CD4-positive, alpha-beta T cell (primary cell): ENCODE results near the gene CEP350. TPM values are rescaled to one million over a fixed set of nuclear protein-coding genes. Genes with fewer than 3 reads are reported as not detected.

Source experiments
- ATAC-seq: fragments of 200-7000 bp; cut with Tn5 transposase; one replicate; pipeline ENCODE4 v1.10.0; 2022; ENCODE audit warnings: mild to moderate bottlenecking; ENCODE audit not compliant: poor library complexity
- CTCF ChIA-PET: fragments of 350-600 bp; sonication (Branson Sonifier 250); formaldehyde crosslinking; loops from one replicate; lab custom pipeline; 2021; ENCODE audit warnings: antibody characterized with exemption, inconsistent platforms; lab: Charles Lee
- POLR2A ChIA-PET: fragments of 350-600 bp; sonication (Branson Sonifier 250); formaldehyde crosslinking; loops from one replicate; lab custom pipeline; 2021; ENCODE audit warnings: antibody characterized with exemption, inconsistent platforms; lab: Charles Lee
- DNase-seq, 14 experiments: peaks; one replicate each; pipeline ENCODE4 v3.0.0-alpha.2; 2013 to 2020; ENCODE audit warnings: mixed read lengths in 2 of 14
- H3K27ac ChIP-seq, 2 donors: one replicate each; pipeline versions ENCODE4 v1.5.1 to v1.7.0; 2013; ENCODE audit warnings: low read length in 2 of 2, low read depth in 1 of 2, mild to moderate bottlenecking in 1 of 2
- H3K27me3 ChIP-seq, 2 experiments: 1 replicate in 1 of 2; 2 replicates in 1 of 2; pipeline versions ENCODE4 v1.6.1 to v1.7.0; 2013; ENCODE audit warnings: low read length in 2 of 2, control low read depth in 1 of 2, mild to moderate bottlenecking in 1 of 2, moderate library complexity in 1 of 2; ENCODE audit not compliant: insufficient read depth in 2 of 2, control insufficient read depth in 1 of 2
- H3K36me3 ChIP-seq: one replicate; pipeline ENCODE4 v1.6.1; 2013; ENCODE audit warnings: low read length, control low read depth; ENCODE audit not compliant: insufficient read depth
- H3K4me1 ChIP-seq: one replicate; pipeline ENCODE4 v1.6.1; 2013; ENCODE audit warnings: low read length, control low read depth; ENCODE audit not compliant: insufficient read depth
- H3K4me3 ChIP-seq: one replicate; pipeline ENCODE4 v1.5.1; 2013; ENCODE audit warnings: mild to moderate bottlenecking, low read length, moderate library complexity
- H3K9me3 ChIP-seq, 2 experiments: 1 replicate in 1 of 2; 2 replicates in 1 of 2; pipeline versions ENCODE4 v1.6.1 to v1.7.0; 2013; ENCODE audit warnings: low read length in 2 of 2, mild to moderate bottlenecking in 2 of 2, control low read depth in 1 of 2, moderate library complexity in 1 of 2; ENCODE audit not compliant: control insufficient read depth in 1 of 2, insufficient read depth in 1 of 2
- H3K27ac Mint-ChIP-seq: one replicate; pipeline ENCODE4 v1.8.0; 2020; ENCODE audit warnings: mixed read lengths
- H3K27me3 Mint-ChIP-seq: one replicate; pipeline ENCODE4 v1.8.0; 2021; ENCODE audit warnings: mixed read lengths
- H3K36me3 Mint-ChIP-seq: one replicate; pipeline ENCODE4 v1.8.0; 2021; ENCODE audit warnings: low read depth, mixed read lengths
- H3K4me1 Mint-ChIP-seq: one replicate; pipeline ENCODE4 v1.8.0; 2021; ENCODE audit warnings: low read depth, mixed read lengths
- H3K4me3 Mint-ChIP-seq: one replicate; pipeline ENCODE4 v1.8.0; 2020; ENCODE audit warnings: mild to moderate bottlenecking, mixed read lengths
- H3K9me3 Mint-ChIP-seq: one replicate; pipeline ENCODE4 v1.8.0; 2020; ENCODE audit warnings: mixed read lengths
- intact Hi-C, 2 experiments: fragments of 100-400 bp; cut with DNase I in 1 of 2; cut with micrococcal nuclease in 1 of 2; formaldehyde crosslinking; loops; one replicate each; pipeline versions ENCODE4 v1.15.1 to v1.9.0; 2023 to 2025; cut with DNase I, micrococcal nuclease
- total RNA-seq, 174 experiments: library from RNA in 2 of 174; stranded (reverse) in 2 of 174; gene quantifications; one replicate each; pipeline ENCODE4 v1.2.3 and lab custom pipeline; 2021 to 2026
- TF ChIP-seq, protein P1 (sequence below): fragments of 200-600 bp; IDR thresholded peaks from one replicate; pipeline ENCODE4 v1.8.0; 2022; ENCODE audit warnings: antibody characterized with exemption, mild to moderate bottlenecking

Gene CEP350
- total RNA-seq, 2 experiments from 2014 or later, result 45.5 to 51.4 TPM

GRCh38 chr1:179951383-179952144 lies 3.0 kb upstream of the CEP350 start:
- Histone ChIP-seq H3K4me1 (peaks cover 17% of the 10 kb centered on the region), H3K4me3 (no peak overlapping the region), H3K9me3 (no peaks in the 10 kb centered on the region), H3K36me3 (no peaks in the 10 kb centered on the region), H3K27ac (peak overlapping the region in 1 of 2 donors; percentile 25), H3K27me3 (no peaks in the 10 kb centered on the region)
- H3K27me3 Mint-ChIP-seq, result no peaks in the 10 kb centered on the region
- no peak for ATAC-seq
- no peaks in the 10 kb centered on the region for H3K9me3 Mint-ChIP-seq
- H3K27ac Mint-ChIP-seq, result peak overlapping the region; percentile 94
- intact Hi-C loops, result loop anchor here (5.0 to 10.0 kb wide), 5 partner anchors 34 to 683 kb away; partner anchors contain the start of genes AXDND1 (in 1 of the 2) and XPR1 (in 1 of the 2)
- peaks cover 10% of the 10 kb centered on the region for H3K36me3 Mint-ChIP-seq
- ChIA-PET POLR2A (interaction anchor here (1.0 kb wide), 1 partner anchor 68 kb away, joined by 3 read pairs; no protein-coding TSS in a partner anchor), CTCF (interaction anchor here (0.6 kb wide), 1 partner anchor 806 kb away, joined by 4 read pairs; no protein-coding TSS in a partner anchor)
- peak in 1 of 14 experiments; percentile 7 for DNase-seq
- TF ChIP-seq, protein P1, sequence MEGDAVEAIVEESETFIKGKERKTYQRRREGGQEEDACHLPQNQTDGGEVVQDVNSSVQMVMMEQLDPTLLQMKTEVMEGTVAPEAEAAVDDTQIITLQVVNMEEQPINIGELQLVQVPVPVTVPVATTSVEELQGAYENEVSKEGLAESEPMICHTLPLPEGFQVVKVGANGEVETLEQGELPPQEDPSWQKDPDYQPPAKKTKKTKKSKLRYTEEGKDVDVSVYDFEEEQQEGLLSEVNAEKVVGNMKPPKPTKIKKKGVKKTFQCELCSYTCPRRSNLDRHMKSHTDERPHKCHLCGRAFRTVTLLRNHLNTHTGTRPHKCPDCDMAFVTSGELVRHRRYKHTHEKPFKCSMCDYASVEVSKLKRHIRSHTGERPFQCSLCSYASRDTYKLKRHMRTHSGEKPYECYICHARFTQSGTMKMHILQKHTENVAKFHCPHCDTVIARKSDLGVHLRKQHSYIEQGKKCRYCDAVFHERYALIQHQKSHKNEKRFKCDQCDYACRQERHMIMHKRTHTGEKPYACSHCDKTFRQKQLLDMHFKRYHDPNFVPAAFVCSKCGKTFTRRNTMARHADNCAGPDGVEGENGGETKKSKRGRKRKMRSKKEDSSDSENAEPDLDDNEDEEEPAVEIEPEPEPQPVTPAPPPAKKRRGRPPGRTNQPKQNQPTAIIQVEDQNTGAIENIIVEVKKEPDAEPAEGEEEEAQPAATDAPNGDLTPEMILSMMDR, result no peak
- H3K4me3 Mint-ChIP-seq, result peak overlapping the region; percentile 75
- H3K4me1 Mint-ChIP-seq, result peaks cover 43% of the 10 kb centered on the region

DNA sequence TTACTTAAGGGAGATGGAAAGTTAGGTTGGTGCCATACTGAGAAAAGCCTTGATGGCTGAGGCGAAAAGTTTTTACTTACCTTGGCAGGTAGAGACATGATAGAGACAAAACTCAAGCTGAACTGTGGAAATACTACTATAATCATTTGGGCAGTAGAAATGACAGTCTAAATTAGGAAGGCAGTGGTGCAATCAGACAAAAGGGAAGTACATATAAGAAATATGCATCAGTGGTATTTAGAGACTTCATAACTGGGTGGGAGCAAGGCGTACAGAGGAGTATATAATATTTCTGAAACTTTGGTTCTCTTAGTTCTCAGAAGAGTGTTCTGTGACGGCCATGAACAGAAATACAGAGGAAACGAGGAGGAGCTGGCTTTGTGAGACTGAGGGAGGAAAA lies 2.4 kb upstream of the CEP350 start:
- peaks cover 17% of the 10 kb centered on the region for H3K4me1 ChIP-seq
- H3K27ac Mint-ChIP-seq, result peak overlapping the region; percentile 94
- peak overlapping the region in 1 of 2 donors; percentile 25 for H3K27ac ChIP-seq

GRCh38 chr1:179953974-179954492 lies 577 bp upstream of the CEP350 start:
- H3K36me3 Mint-ChIP-seq, result peaks cover 10% of the 10 kb centered on the region
- CTCF ChIA-PET, result interaction anchor here (1.0 to 2.2 kb wide), 4 partner anchors 10 to 139 kb away, joined by 4 to 8 read pairs (median 6); partner anchors contain the start of gene TOR1AIP1
- DNase-seq (peak in 8 of 14 experiments; percentile 10 to 50 (median 17)), ATAC-seq (peak; percentile 6)
- Histone ChIP-seq H3K36me3 (no peaks in the 10 kb centered on the region), H3K4me1 (peaks cover 18% of the 10 kb centered on the region), H3K27ac (peak overlapping the region; percentile 64 to 82), H3K4me3 (peak overlapping the region; percentile 87), H3K27me3 (no peaks in the 10 kb centered on the region), H3K9me3 (no peaks in the 10 kb centered on the region)
- peaks cover 66% of the 10 kb centered on the region for H3K4me1 Mint-ChIP-seq
- intact Hi-C loops, result loop anchor here (1.0 to 10.0 kb wide), 6 partner anchors 37 to 681 kb away; partner anchors contain the start of genes TOR1AIP1 (in 2 of the 2), AXDND1 (in 1 of the 2) and XPR1 (in 1 of the 2)
- POLR2A ChIA-PET, result interaction anchor here (0.7 to 4.1 kb wide), 19 partner anchors 12 to 201 kb away, joined by 3 to 113 read pairs (median 5); partner anchors contain the start of genes QSOX1 and TOR1AIP1
- TF ChIP-seq, protein P1, result peak; percentile 30
- H3K4me3 Mint-ChIP-seq, result peak overlapping the region; percentile 90
- no peaks in the 10 kb centered on the region for H3K27me3 Mint-ChIP-seq
- no peaks in the 10 kb centered on the region for H3K9me3 Mint-ChIP-seq
- H3K27ac Mint-ChIP-seq, result peak overlapping the region; percentile 94

More for the DNA sequence above, 2.4 kb upstream of the CEP350 start:
- Mint-ChIP-seq H3K4me3 (peak overlapping the region; percentile 75), H3K27me3 (no peaks in the 10 kb centered on the region), H3K4me1 (peaks cover 49% of the 10 kb centered on the region), H3K36me3 (peaks cover 10% of the 10 kb centered on the region), H3K9me3 (no peaks in the 10 kb centered on the region)
- no peak for ATAC-seq
- DNase-seq, result peak in 2 of 14 experiments; percentile 4 to 11
- TF ChIP-seq, protein P1, result no peak
- POLR2A ChIA-PET, result interaction anchor here (1.0 kb wide), 1 partner anchor 69 kb away, joined by 3 read pairs; no protein-coding TSS in a partner anchor
- no peaks in the 10 kb centered on the region for H3K27me3 ChIP-seq
- H3K9me3 ChIP-seq, result no peaks in the 10 kb centered on the region
- CTCF ChIA-PET, result interaction anchor here (0.6 to 1.6 kb wide), 2 partner anchors 9 to 806 kb away, joined by 4 read pairs; no protein-coding TSS in a partner anchor
- H3K36me3 ChIP-seq, result no peaks in the 10 kb centered on the region
- no peak overlapping the region for H3K4me3 ChIP-seq
- intact Hi-C loops, result loop anchor here (5.0 to 10.0 kb wide), 5 partner anchors 35 to 683 kb away; partner anchors contain the start of genes AXDND1 (in 1 of the 2) and XPR1 (in 1 of the 2)
